Measurements from ENCODE around the gene NFYC.

GRCh38 chr1:40815420-40815819 is 123.9 kb downstream of the NFYC start:
- TF ChIP-seq EZH2 (IDR thresholded peaks at IDR 0.05; ENCODE audit: insufficient read depth, poor library complexity, severe bottlenecking) = no peak
- TF ChIP-seq EZH2phosphoT487 (IDR thresholded peaks at IDR 0.05; ENCODE audit: insufficient read depth, low read depth) = no peak
